H1 (cell line): ENCODE measurements around the gene LRRK1. TPM values are rescaled to one million over a fixed set of nuclear protein-coding genes. Genes with fewer than 3 reads are reported as not detected.

Source experiments
- CTCF ChIA-PET: fragments of 300-600 bp; sonication (Branson Sonifier 250); formaldehyde crosslinking; loops from one replicate; lab custom pipeline; 2021; ENCODE audit not compliant: partially characterized antibody; lab: Charles Lee
- POLR2A ChIA-PET: fragments of 300-600 bp; sonication (Branson Sonifier 250); formaldehyde crosslinking; loops from one replicate; lab custom pipeline; 2021; ENCODE audit warnings: inconsistent platforms; ENCODE audit not compliant: partially characterized antibody; lab: Charles Lee
- DNase-seq, 2 experiments: peaks; one replicate each; pipeline versions ENCODE4 v3.0.0 to v3.0.0-alpha.2; 2010 to 2022; ENCODE audit warnings: low spot score in 2 of 2, low read depth in 1 of 2, mixed read lengths in 1 of 2
- FAIRE-seq: peaks from 2 replicates; lab custom pipeline; 2011; peaks lifted over from hg19 to GRCh38; lab: Jason Lieb, UNC
- H2AFZ ChIP-seq: 2 replicates; pipeline ENCODE4 v1.8.1; 2012; ENCODE audit warnings: low read length, inconsistent platforms
- H2AK5ac ChIP-seq: 2 replicates; pipeline ENCODE4 v1.6.1; 2013; ENCODE audit warnings: low read depth, low read length
- H2BK120ac ChIP-seq: replicated peaks from 2 replicates; pipeline ENCODE3; 2013; ENCODE audit warnings: low read depth, low read length, inconsistent platforms
- H2BK12ac ChIP-seq: 2 replicates; pipeline ENCODE4 v1.6.1; 2013; ENCODE audit warnings: low read depth, low read length
- H2BK15ac ChIP-seq: 2 replicates; pipeline ENCODE4 v1.6.1; 2013; ENCODE audit warnings: low read length
- H2BK20ac ChIP-seq: 2 replicates; pipeline ENCODE4 v1.6.1; 2013; ENCODE audit warnings: low read length
- H2BK5ac ChIP-seq: 2 replicates; pipeline ENCODE4 v1.6.1; 2013; ENCODE audit warnings: low read depth, low read length
- H3K14ac ChIP-seq: 2 replicates; pipeline ENCODE4 v1.6.1; 2013; ENCODE audit warnings: inconsistent platforms; ENCODE audit not compliant: insufficient read length
- H3K18ac ChIP-seq: 2 replicates; pipeline ENCODE4 v1.6.1; 2013; ENCODE audit warnings: low read length; ENCODE audit errors: extremely low read depth
- H3K23ac ChIP-seq: 2 replicates; pipeline ENCODE4 v1.6.1; 2013; ENCODE audit warnings: inconsistent platforms; ENCODE audit not compliant: insufficient read length
- H3K23me2 ChIP-seq: 2 replicates; pipeline ENCODE4 v1.6.1; 2013; ENCODE audit warnings: low read depth, low read length
- H3K27ac ChIP-seq: 2 replicates; pipeline ENCODE4 v1.6.1; 2011; ENCODE audit warnings: low read depth, low read length, inconsistent platforms
- H3K27me3 ChIP-seq, 4 experiments: replicated peaks in 1 of 4; 1 replicate in 1 of 4; 2 replicates in 3 of 4; pipeline versions ENCODE4 v1.6.1 to v1.8.1; 2011 to 2013; ENCODE audit warnings: low read length in 3 of 4, mild to moderate bottlenecking in 3 of 4, inconsistent platforms in 2 of 4, mixed read lengths in 2 of 4, moderate library complexity in 1 of 4; ENCODE audit not compliant: control insufficient read depth in 3 of 4, insufficient read depth in 3 of 4; ENCODE audit errors: extremely low read depth in 1 of 4
- H3K36me3 ChIP-seq, 4 experiments: 2 replicates each; pipeline versions ENCODE4 v1.6.1 to v1.8.1; 2011 to 2013; ENCODE audit warnings: mild to moderate bottlenecking in 4 of 4, low read length in 3 of 4, moderate library complexity in 2 of 4, control low read depth in 1 of 4, inconsistent platforms in 1 of 4; ENCODE audit not compliant: insufficient read depth in 4 of 4, control insufficient read depth in 2 of 4
- H3K4ac ChIP-seq: replicated peaks from 2 replicates; pipeline ENCODE3; 2013; ENCODE audit warnings: low read length, low read depth, mixed read lengths, inconsistent platforms; ENCODE audit not compliant: insufficient read length
- H3K4me1 ChIP-seq, 4 experiments: replicated peaks in 1 of 4; 1 replicate in 1 of 4; 2 replicates in 3 of 4; pipeline versions ENCODE4 v1.6.1 to v1.8.1; 2011 to 2013; ENCODE audit warnings: low read length in 3 of 4, inconsistent platforms in 2 of 4, mixed read lengths in 1 of 4; ENCODE audit not compliant: insufficient read depth in 4 of 4, control insufficient read depth in 3 of 4
- H3K4me2 ChIP-seq, 2 experiments: 2 replicates each; pipeline versions ENCODE4 v1.6.1 to v1.8.1; 2011 to 2013; ENCODE audit warnings: low read depth in 2 of 2, low read length in 2 of 2, control low read depth in 1 of 2, inconsistent platforms in 1 of 2, mild to moderate bottlenecking in 1 of 2; ENCODE audit not compliant: insufficient read depth in 1 of 2
- H3K4me3 ChIP-seq, 4 experiments: fragments of 200-600, 300-600 bp in 1 of 4; sonication (generic), shearing (Covaris generic), sonication (Bioruptor Twin) in 1 of 4; 2 replicates each; pipeline versions ENCODE4 v1.5.1 to v1.8.1; 2011 to 2016; ENCODE audit warnings: low read length in 4 of 4, low read depth in 3 of 4, control low read depth in 2 of 4, inconsistent platforms in 2 of 4, mild to moderate bottlenecking in 2 of 4, mixed read lengths in 1 of 4, moderate library complexity in 1 of 4; ENCODE audit not compliant: insufficient read depth in 2 of 4; ENCODE audit errors: extremely low read depth in 1 of 4
- H3K56ac ChIP-seq: replicated peaks from 2 replicates; pipeline ENCODE3; 2013; ENCODE audit warnings: low read depth, mild to moderate bottlenecking, mixed read lengths, low read length, inconsistent platforms; ENCODE audit not compliant: insufficient read length
- H3K79me1 ChIP-seq: 2 replicates; pipeline ENCODE4 v1.6.1; 2013; ENCODE audit warnings: low read depth, low read length, control low read depth
- H3K79me2 ChIP-seq, 2 experiments: 2 replicates each; pipeline versions ENCODE4 v1.6.1 to v1.8.1; 2012 to 2013; ENCODE audit warnings: low read length in 2 of 2, mild to moderate bottlenecking in 2 of 2, inconsistent platforms in 1 of 2; ENCODE audit not compliant: insufficient read depth in 2 of 2, control insufficient read depth in 1 of 2
- H3K9ac ChIP-seq, 4 experiments: replicated peaks in 1 of 4; 1 replicate in 1 of 4; 2 replicates in 3 of 4; pipeline versions ENCODE4 v1.6.1 to v1.8.1; 2011 to 2013; ENCODE audit warnings: low read depth in 3 of 4, low read length in 3 of 4, control low read depth in 2 of 4, mild to moderate bottlenecking in 2 of 4, moderate library complexity in 2 of 4, inconsistent platforms in 1 of 4; ENCODE audit errors: extremely low read depth in 1 of 4
- H3K9me3 ChIP-seq, 2 experiments: 2 replicates each; pipeline versions ENCODE4 v1.6.1 to v1.8.1; 2012 to 2013; ENCODE audit warnings: mild to moderate bottlenecking in 2 of 2, moderate library complexity in 2 of 2, control low read depth in 1 of 2, inconsistent platforms in 1 of 2, low read depth in 1 of 2, low read length in 1 of 2, mixed read lengths in 1 of 2; ENCODE audit not compliant: insufficient read depth in 2 of 2
- H4K20me1 ChIP-seq, 2 experiments: replicated peaks in 1 of 2; 2 replicates each; pipeline versions ENCODE3 to v1.8.1; 2011 to 2013; ENCODE audit warnings: inconsistent platforms in 2 of 2, low read length in 2 of 2, mild to moderate bottlenecking in 1 of 2; ENCODE audit not compliant: insufficient read depth in 2 of 2, control insufficient read depth in 1 of 2
- H4K5ac ChIP-seq: 2 replicates; pipeline ENCODE4 v1.6.1; 2013; ENCODE audit warnings: low read length, low read depth, mixed read lengths, inconsistent platforms; ENCODE audit not compliant: insufficient read length
- H4K8ac ChIP-seq: 2 replicates; pipeline ENCODE4 v1.8.0; 2013; ENCODE audit warnings: mild to moderate bottlenecking, moderate library complexity, low read length, inconsistent platforms; ENCODE audit not compliant: insufficient read depth; ENCODE audit errors: extremely low read depth
- H4K91ac ChIP-seq: replicated peaks from 2 replicates; pipeline ENCODE3; 2013; ENCODE audit warnings: low read length, mixed read lengths, inconsistent platforms; ENCODE audit not compliant: insufficient read length
- ASH2L ChIP-seq: fragments of 200-600, 300-600 bp; sonication (generic); IDR thresholded peaks from one replicate; pipeline ENCODE4 v1.7.1; 2017; ENCODE audit warnings: low read length
- BACH1 ChIP-seq: IDR thresholded peaks from 2 replicates; pipeline ENCODE4 v1.6.1; 2012; ENCODE audit warnings: low read length, improper control_type of control experiment
- CEBPB ChIP-seq: IDR thresholded peaks from 2 replicates; pipeline ENCODE4 v1.6.1; 2012; ENCODE audit warnings: low read depth, low read length
- CHD2 ChIP-seq: IDR thresholded peaks from 2 replicates; pipeline ENCODE4 v1.6.1; 2012; ENCODE audit warnings: low read length, improper control_type of control experiment
- PHF8 ChIP-seq: fragments of 200-600 bp; sonication (generic); conservative IDR thresholded peaks from 2 replicates; pipeline ENCODE4 v1.7.1; 2012; ENCODE audit warnings: low read depth, mild to moderate bottlenecking, inconsistent platforms, low read length, moderate library complexity
- RXRA ChIP-seq: IDR thresholded peaks from 2 replicates; pipeline ENCODE4 v1.6.1; 2011; ENCODE audit warnings: low read depth, mild to moderate bottlenecking, low read length, moderate library complexity; ENCODE audit not compliant: insufficient read depth
- SIRT6 ChIP-seq: IDR thresholded peaks from one replicate; pipeline ENCODE4 v1.7.1; 2012; ENCODE audit warnings: low read length, inconsistent platforms
- TAF1 ChIP-seq: IDR thresholded peaks from 2 replicates; pipeline ENCODE4 v1.6.1; 2011; ENCODE audit warnings: mild to moderate bottlenecking, low read depth, low read length
- TEAD4 ChIP-seq: IDR thresholded peaks from 2 replicates; pipeline ENCODE4 v1.6.1; 2012; ENCODE audit warnings: low read depth, low read length, inconsistent platforms, mixed read lengths
- WGBS, 2 experiments: shearing (Covaris generic) in 1 of 2; methylation state at CpG; one replicate each; pipeline versions ENCODE4 v1.1.6 to v1.1.7; 2013 to 2015; ENCODE audit warnings: low lambda C conversion rate in 2 of 2, mixed read lengths in 2 of 2, inconsistent platforms in 1 of 2, low coverage in 1 of 2, missing lambda C conversion rate in 1 of 2; ENCODE audit not compliant: insufficient replicate concordance in 2 of 2, insufficient coverage in 1 of 2, insufficient read length in 1 of 2; ENCODE audit errors: extremely low coverage in 1 of 2, missing lambda C conversion rate in 1 of 2; 5-methylcytosine and 5-hydroxymethylcytosine counted together
- polyA plus RNA-seq, 7 experiments: library from polyadenylated mRNA; depleted of rRNA in 3 of 7; stranded (reverse) in 5 of 7; unstranded in 2 of 7; fragments of >200 nt in 5 of 7; fragments of 200-250 nt in 2 of 7; gene quantifications; 1 replicate in 5 of 7; 2 replicates in 1 of 7; 4 replicates in 1 of 7; pipeline versions ENCODE4 v1.2.1 to v1.2.3, GENCODE V29; 2011 to 2013; ENCODE audit warnings: missing spikeins in 2 of 7, mixed read lengths in 2 of 7
- total RNA-seq: library from RNA; stranded (reverse); fragmentation: NEBNext Ultra II Directional; extraction: Animal tissue kit (Norgen Biotek cat#: 25700); gene quantifications from 2 replicates; pipeline ENCODE4 v1.2.1, GENCODE V29; 2021
- TF ChIP-seq, protein P1 (sequence below): IDR thresholded peaks from 2 replicates; pipeline ENCODE4 v1.6.1; 2011; ENCODE audit warnings: low read depth, mild to moderate bottlenecking, low read length; ENCODE audit not compliant: insufficient read depth
- TF ChIP-seq, protein P2 (sequence below), 3 experiments: IDR thresholded peaks; 1 replicate in 2 of 3; 2 replicates in 1 of 3; pipeline versions ENCODE4 v1.5.1 to v1.6.1; 2011; ENCODE audit warnings: low read length in 3 of 3, mild to moderate bottlenecking in 3 of 3, inconsistent platforms in 2 of 3, low read depth in 1 of 3, moderate library complexity in 1 of 3; ENCODE audit not compliant: insufficient read depth in 1 of 3; ENCODE audit errors: control extremely low read depth in 1 of 3

Gene LRRK1
- total and polyA plus RNA-seq, 2 of the 8 experiments (the other 6 are each of a cell fraction or from before 2014, with no cell fraction given), result 1.2 to 3.6 TPM

DNA sequence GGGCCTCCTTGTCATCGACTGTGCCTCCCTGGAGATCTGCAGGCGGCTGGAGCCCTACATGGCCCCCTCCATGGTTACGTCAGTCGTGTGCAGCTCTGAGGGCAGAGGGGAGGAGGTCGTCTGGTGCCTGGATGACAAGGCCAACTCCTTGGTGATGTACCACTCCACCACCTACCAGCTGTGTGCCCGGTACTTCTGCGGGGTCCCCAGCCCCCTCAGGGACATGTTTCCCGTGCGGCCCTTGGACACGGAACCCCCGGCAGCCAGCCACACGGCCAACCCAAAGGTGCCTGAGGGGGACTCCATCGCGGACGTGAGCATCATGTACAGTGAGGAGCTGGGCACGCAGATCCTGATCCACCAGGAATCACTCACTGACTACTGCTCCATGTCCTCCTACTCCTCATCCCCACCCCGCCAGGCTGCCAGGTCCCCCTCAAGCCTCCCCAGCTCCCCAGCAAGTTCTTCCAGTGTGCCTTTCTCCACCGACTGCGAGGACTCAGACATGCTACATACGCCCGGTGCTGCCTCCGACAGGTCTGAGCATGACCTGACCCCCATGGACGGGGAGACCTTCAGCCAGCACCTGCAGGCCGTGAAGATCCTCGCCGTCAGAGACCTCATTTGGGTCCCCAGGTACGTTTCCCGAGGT lies 146.5 kb downstream of the LRRK1 start:
- Histone ChIP-seq H3K18ac (peak overlapping the region; percentile 75), H3K4me2 (no peak overlapping the region), H3K27me3 (no peaks in the 10 kb centered on the region), H3K56ac (no peak overlapping the region), H3K4me1 (peaks cover 32 to 57% (median 42%) of the 10 kb centered on the region in 4 experiments), H2AK5ac (peak overlapping the region; percentile 79; the same call in 1 of the 2 replicates), H3K14ac (no peak overlapping the region), H4K20me1 (no peaks in the 10 kb centered on the region), H3K23me2 (no peaks in the 10 kb centered on the region; the same call in 1 of the 2 replicates), H2BK120ac (peak overlapping the region; percentile 67), H4K8ac (peak overlapping the region; percentile 72), H3K27ac (no peak overlapping the region), H2BK20ac (peak overlapping the region; percentile 88), H2BK5ac (peak overlapping the region; percentile 100; the same call in 1 of the 2 replicates), H3K23ac (no peak overlapping the region), H3K36me3 (no peaks in the 10 kb centered on the region), H3K9me3 (no peaks in the 10 kb centered on the region), H3K4me3 (no peak overlapping the region), H2BK12ac (peak overlapping the region; percentile 99), H2BK15ac (no peak overlapping the region), H4K91ac (peak overlapping the region; percentile 88), H3K79me1 (no peaks in the 10 kb centered on the region), H3K9ac (no peak overlapping the region; a peak in 1 of 7 replicates), H3K79me2 (no peaks in the 10 kb centered on the region), H3K4ac (peak overlapping the region; percentile 75), H4K5ac (no peak overlapping the region), H2AFZ (no peak overlapping the region)
- POLR2A ChIA-PET, result no interaction called here
- no peak for DNase-seq
- 93% methylated on average over 28 of the region's 28 CpGs; no CpG with 5 or more reads in 1 of the 2 experiments for WGBS, 2 experiments
- FAIRE-seq, result no peak
- CTCF ChIA-PET, result interaction anchor here (0.9 to 6.0 kb wide), 8 partner anchors 9 to 68 kb away, joined by 3 to 39 read pairs (median 10); no protein-coding TSS in a partner anchor
- no peak for TF ChIP-seq RXRA
- TF ChIP-seq PHF8, result no peak
- no peak for TF ChIP-seq BACH1
- TF ChIP-seq SIRT6, result no peak
- TF ChIP-seq, protein P1, sequence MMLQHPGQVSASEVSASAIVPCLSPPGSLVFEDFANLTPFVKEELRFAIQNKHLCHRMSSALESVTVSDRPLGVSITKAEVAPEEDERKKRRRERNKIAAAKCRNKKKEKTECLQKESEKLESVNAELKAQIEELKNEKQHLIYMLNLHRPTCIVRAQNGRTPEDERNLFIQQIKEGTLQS, result no peak
- no peak for TF ChIP-seq TEAD4
- TF ChIP-seq ASH2L, result no peak
- TF ChIP-seq CEBPB, result no peak
- TF ChIP-seq, protein P2, sequence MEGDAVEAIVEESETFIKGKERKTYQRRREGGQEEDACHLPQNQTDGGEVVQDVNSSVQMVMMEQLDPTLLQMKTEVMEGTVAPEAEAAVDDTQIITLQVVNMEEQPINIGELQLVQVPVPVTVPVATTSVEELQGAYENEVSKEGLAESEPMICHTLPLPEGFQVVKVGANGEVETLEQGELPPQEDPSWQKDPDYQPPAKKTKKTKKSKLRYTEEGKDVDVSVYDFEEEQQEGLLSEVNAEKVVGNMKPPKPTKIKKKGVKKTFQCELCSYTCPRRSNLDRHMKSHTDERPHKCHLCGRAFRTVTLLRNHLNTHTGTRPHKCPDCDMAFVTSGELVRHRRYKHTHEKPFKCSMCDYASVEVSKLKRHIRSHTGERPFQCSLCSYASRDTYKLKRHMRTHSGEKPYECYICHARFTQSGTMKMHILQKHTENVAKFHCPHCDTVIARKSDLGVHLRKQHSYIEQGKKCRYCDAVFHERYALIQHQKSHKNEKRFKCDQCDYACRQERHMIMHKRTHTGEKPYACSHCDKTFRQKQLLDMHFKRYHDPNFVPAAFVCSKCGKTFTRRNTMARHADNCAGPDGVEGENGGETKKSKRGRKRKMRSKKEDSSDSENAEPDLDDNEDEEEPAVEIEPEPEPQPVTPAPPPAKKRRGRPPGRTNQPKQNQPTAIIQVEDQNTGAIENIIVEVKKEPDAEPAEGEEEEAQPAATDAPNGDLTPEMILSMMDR (IDR thresholded peaks at IDR 0.05; ENCODE audit: control extremely low read depth in 1 of 3, insufficient read depth in 1 of 3, low read depth in 1 of 3, low read length in 3 of 3), result no peak
- no peak for TF ChIP-seq TAF1
- no peak for TF ChIP-seq CHD2
